HG02840 (cell line): Measurements from ENCODE around the gene PDE4DIP.
"Not testable (repeated sequence)": the region's sequence is repeated elsewhere in the genome, so short reads cannot be mapped to it uniquely, and the experiment has no call there.

ENCODE experiments used
- ATAC-seq: cut with Tn5 transposase; IDR thresholded peaks from one replicate; pipeline ENCODE4 v1.9.1; 2021; ENCODE audit warnings: mild to moderate bottlenecking, moderate library complexity, moderate number of reproducible peaks; ENCODE audit not compliant: unreplicated experiment, low FRiP score

The PDE4DIP gene

DNA sequence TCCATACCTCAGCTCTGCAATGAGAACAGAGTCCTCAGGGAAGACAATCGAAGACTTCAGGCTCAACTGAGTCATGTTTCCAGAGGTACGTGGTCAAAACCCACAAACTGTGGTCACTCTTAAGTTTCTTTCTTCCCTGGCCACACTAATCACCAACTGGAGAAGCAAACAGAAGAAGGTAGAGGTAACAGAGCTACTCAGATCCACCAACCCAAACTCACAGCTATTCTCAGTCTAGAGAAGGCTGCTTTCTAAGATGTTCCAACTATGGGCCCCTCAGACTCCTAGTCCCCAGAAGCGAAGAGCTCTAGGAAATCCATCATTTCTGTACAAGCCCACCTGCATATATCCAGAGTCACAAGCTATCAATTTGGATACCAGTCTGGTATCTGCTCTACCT is 174.3 kb downstream of the PDE4DIP start:
- ATAC-seq = not testable (repeated sequence)

DNA sequence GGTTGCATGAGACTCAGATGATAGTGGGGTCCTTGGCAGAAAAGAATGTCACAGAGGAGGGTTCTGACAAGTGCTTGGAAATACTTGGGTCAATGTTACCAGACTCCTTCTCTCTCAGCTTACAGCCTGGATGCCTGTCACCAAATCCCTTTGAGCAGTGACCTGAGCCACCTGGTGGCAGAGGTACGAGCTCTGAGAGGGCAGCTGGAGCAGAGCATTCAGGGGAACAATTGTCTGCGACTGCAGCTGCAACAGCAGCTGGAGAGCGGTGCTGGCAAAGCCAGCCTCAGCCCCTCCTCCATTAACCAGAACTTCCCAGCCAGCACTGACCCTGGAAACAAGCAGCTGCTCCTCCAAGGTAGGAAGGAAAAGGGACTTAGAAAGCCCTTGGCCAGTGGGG is 180.1 kb downstream of the PDE4DIP start:
- ATAC-seq = not testable (repeated sequence)

DNA sequence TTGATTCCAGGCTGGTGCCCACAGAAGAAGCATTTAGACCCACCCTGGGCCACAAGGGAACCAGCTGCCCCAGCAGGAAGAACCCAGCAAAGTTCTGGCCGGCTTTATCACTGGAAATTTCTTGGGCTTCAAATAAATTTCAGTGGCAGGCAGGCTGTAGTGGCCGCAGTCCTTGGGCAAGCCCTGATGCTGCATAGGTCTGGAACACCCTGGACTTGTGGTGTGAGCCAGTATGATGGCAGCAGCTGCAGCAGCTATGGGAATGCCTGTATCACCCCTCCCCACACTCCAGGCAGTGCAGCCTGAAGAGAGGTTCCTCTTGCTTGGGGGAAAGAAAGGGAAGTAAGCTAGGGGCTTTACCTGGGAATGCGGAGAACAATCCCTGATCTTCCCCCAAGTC is 189.7 kb downstream of the PDE4DIP start:
- ATAC-seq = not testable (repeated sequence)

DNA sequence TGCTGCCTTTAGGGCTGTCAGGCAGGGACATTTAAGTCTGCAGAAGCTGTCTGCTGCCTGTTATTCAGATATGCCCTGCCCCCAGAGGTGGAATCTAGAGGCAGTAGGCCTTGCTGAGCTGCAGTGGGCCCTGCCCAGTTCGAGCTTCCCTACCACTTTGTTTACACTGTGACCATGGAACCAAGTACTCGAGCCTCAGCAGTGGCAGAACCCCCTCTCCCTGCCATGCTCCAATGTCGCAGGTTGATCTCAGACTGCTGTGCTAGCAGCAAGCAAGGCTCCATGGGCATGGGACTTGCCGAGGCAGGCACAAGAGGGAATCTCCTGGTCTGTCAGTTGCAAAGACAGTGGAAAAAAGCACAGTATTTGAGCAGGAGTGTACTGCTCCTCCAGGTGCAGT is 198.8 kb downstream of the PDE4DIP start:
- ATAC-seq = not testable (repeated sequence)

DNA sequence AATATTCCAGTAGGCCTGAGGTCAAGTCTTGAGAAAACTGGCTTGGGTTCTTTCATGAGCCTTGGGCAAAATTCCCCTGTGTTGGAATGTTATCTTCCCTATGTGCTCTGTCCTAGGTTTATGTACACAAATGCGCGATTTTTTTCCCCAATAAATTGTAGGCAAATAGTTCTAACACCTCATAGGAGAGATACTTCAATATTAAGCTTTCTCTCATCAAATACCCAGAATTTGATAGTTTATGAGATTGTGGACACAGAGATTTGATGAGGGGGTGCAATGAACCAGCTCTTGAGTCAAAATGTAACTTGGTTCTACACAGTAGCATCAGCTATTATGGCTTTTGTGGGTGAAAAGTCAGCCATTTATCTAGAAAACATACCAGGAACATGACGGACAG is 220.4 kb downstream of the PDE4DIP start:
- not testable (repeated sequence) for ATAC-seq

DNA sequence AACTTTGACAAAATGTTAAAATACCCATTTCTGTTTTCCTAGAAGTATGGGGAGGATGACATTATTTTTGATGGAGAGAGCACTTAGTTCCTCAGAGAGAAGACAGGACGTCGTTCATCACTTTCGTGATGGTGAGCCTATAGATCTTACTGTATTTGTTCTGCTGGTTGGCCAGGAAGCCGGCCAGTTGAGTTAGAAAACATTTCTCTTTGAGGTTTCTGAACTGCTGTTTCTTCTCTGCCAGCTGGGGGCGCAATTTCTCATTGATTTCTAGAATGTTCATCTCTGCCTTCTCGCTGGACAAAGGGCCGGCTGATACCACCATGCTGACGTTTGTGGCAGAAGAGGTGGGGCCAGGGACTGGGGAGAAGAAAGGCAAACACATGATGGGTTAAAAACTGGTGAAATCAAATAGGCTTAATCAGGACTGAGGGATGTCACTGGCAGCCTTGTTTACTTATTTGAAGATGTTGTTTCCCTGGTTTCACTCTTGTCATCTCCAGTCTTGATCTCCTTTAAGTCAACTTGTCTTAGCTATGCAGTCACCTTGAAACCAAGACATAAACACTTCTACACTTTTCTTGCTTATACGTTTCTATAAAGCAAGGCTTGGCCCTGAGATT is 231.4 kb downstream of the PDE4DIP start:
- ATAC-seq = not testable (repeated sequence)
